MCF 10A (cell line): ENCODE results near the gene PDE4D. TPM values are rescaled to one million over a fixed set of nuclear protein-coding genes. Genes with fewer than 3 reads are reported as not detected.

Experiments used
- BruUV-seq: library from RNA; stranded (reverse); fragments of 400-500 nt; replicated peaks from 2 replicates; lab custom pipeline; 2021; lab: Mats Ljungman, UMichigan
- CTCF ChIA-PET: fragments of 300-600 bp; sonication (Branson Sonifier 250); formaldehyde crosslinking; extraction: SDS; loops from one replicate; lab custom pipeline; 2021; ENCODE audit warnings: antibody characterized with exemption, inconsistent platforms; lab: Yijun Ruan, JAX
- POLR2A ChIA-PET: fragments of 300-600, 350-650 bp; sonication (Branson Sonifier 250); formaldehyde crosslinking; extraction: SDS; loops from one replicate; lab custom pipeline; 2020; ENCODE audit warnings: antibody characterized with exemption, inconsistent platforms; lab: Yijun Ruan, JAX
- DNase-seq: peaks from one replicate; pipeline ENCODE4 v3.0.0-alpha.2; 2018; ENCODE audit not compliant: unreplicated experiment
- H3K27ac Mint-ChIP-seq: one replicate; pipeline ENCODE4 v1.8.0; 2022; ENCODE audit warnings: mild to moderate bottlenecking, low read depth, mixed read lengths; ENCODE audit not compliant: unreplicated experiment
- H3K27me3 Mint-ChIP-seq: one replicate; pipeline ENCODE4 v1.8.0; 2022; ENCODE audit warnings: mixed read lengths; ENCODE audit not compliant: insufficient read depth, unreplicated experiment
- H3K36me3 Mint-ChIP-seq: one replicate; pipeline ENCODE4 v1.8.0; 2022; ENCODE audit warnings: mild to moderate bottlenecking, moderate library complexity, mixed read lengths; ENCODE audit not compliant: insufficient read depth, unreplicated experiment
- H3K4me1 Mint-ChIP-seq: one replicate; pipeline ENCODE4 v1.8.0; 2022; ENCODE audit warnings: mixed read lengths; ENCODE audit not compliant: insufficient read depth, unreplicated experiment
- H3K4me3 Mint-ChIP-seq: one replicate; pipeline ENCODE4 v1.8.0; 2022; ENCODE audit warnings: mild to moderate bottlenecking, moderate library complexity, mixed read lengths; ENCODE audit not compliant: unreplicated experiment
- H3K9me3 Mint-ChIP-seq: one replicate; pipeline ENCODE4 v1.8.0; 2022; ENCODE audit warnings: mixed read lengths; ENCODE audit not compliant: unreplicated experiment
- CTCF ChIP-seq: fragments of 200-600 bp; IDR thresholded peaks from one replicate; pipeline ENCODE4 v1.8.0; 2022; ENCODE audit warnings: antibody characterized with exemption, mild to moderate bottlenecking; ENCODE audit not compliant: unreplicated experiment
- intact Hi-C: fragments of 100-400 bp; cut with micrococcal nuclease; formaldehyde crosslinking; loops from 2 replicates; pipeline ENCODE4 v1.14.1; 2022
- total RNA-seq: library from RNA; stranded (reverse); gene quantifications from 2 replicates; pipeline ENCODE4 v1.2.3, GENCODE V29; 2022

Gene PDE4D
- total RNA-seq, 1 experiment from 2014 or later = 85.0 TPM

- BruUV-seq = no TSS peak
- H3K9me3 Mint-ChIP-seq = no peaks in the 10 kb centered on the region
- intact Hi-C loops = no loop called here
- no peak overlapping the region for H3K4me3 Mint-ChIP-seq
- H3K36me3 Mint-ChIP-seq = no peaks in the 10 kb centered on the region
- ChIA-PET CTCF (no interaction called here), POLR2A (no interaction called here)
- H3K4me1 Mint-ChIP-seq = no peaks in the 10 kb centered on the region
- no peak for TF ChIP-seq CTCF
- peaks cover 19% of the 10 kb centered on the region for H3K27me3 Mint-ChIP-seq
- H3K27ac Mint-ChIP-seq = no peak overlapping the region
- DNase-seq = no peak
Measured at GRCh38 chr5:58937031-58937681, 956.4 kb downstream of the PDE4D start.

- ChIA-PET CTCF (interaction anchor here (0.6 kb wide), 1 partner anchor 814 kb away, joined by 3 read pairs; no protein-coding TSS in a partner anchor), POLR2A (no interaction called here)
- Mint-ChIP-seq H3K36me3 (no peaks in the 10 kb centered on the region), H3K9me3 (no peaks in the 10 kb centered on the region), H3K27me3 (peaks cover 34% of the 10 kb centered on the region), H3K27ac (no peak overlapping the region), H3K4me1 (no peaks in the 10 kb centered on the region), H3K4me3 (no peak overlapping the region)
- DNase-seq = no peak
- intact Hi-C loops = no loop called here
- BruUV-seq = no TSS peak
- TF ChIP-seq CTCF = no peak
Measured at GRCh38 chr5:58934629-58935097, 958.9 kb downstream of the PDE4D start.

- DNase-seq = no peak
- ChIA-PET CTCF (interaction anchor here (0.6 kb wide), 1 partner anchor 814 kb away, joined by 3 read pairs; no protein-coding TSS in a partner anchor), POLR2A (no interaction called here)
- no peaks in the 10 kb centered on the region for H3K9me3 Mint-ChIP-seq
- BruUV-seq = no TSS peak
- H3K27ac Mint-ChIP-seq = no peak overlapping the region
- no peaks in the 10 kb centered on the region for H3K4me1 Mint-ChIP-seq
- TF ChIP-seq CTCF = no peak
- peaks cover 34% of the 10 kb centered on the region for H3K27me3 Mint-ChIP-seq
- no peaks in the 10 kb centered on the region for H3K36me3 Mint-ChIP-seq
- intact Hi-C loops = no loop called here
- no peak overlapping the region for H3K4me3 Mint-ChIP-seq
Measured at GRCh38 chr5:58933891-58934628, 959.5 kb downstream of the PDE4D start.

- no peak for TF ChIP-seq CTCF
- BruUV-seq = no TSS peak
- POLR2A ChIA-PET = interaction anchor here (0.6 kb wide), 1 partner anchor 652 kb away, joined by 3 read pairs; no protein-coding TSS in a partner anchor
- intact Hi-C loops = no loop called here
- H3K4me1 Mint-ChIP-seq = no peaks in the 10 kb centered on the region
- no peaks in the 10 kb centered on the region for H3K36me3 Mint-ChIP-seq
- H3K4me3 Mint-ChIP-seq = no peak overlapping the region
- no peak for DNase-seq
- no peaks in the 10 kb centered on the region for H3K9me3 Mint-ChIP-seq
- CTCF ChIA-PET = no interaction called here
- peaks cover 34% of the 10 kb centered on the region for H3K27me3 Mint-ChIP-seq
- no peak overlapping the region for H3K27ac Mint-ChIP-seq
Measured at GRCh38 chr5:58932057-58932612, 961.4 kb downstream of the PDE4D start.
